Hematopoietic multipotent progenitor cell treated with erythropoietin and hydrocortisone succinate and interleukin-3 and kit ligand, for 4 days (in vitro differentiated cells): ENCODE measurements around the gene IMPG1.

Source experiments
- DNase-seq: peaks from one replicate; pipeline ENCODE4 v3.0.0-alpha.2; 2015

IMPG1 gene

GRCh38 chr6:75884822-75885221 lies 187.6 kb downstream of the IMPG1 start:
- no peak for DNase-seq

- DNase-seq = peak; percentile 18
Measured at GRCh38 chr6:75882734-75883133, 189.7 kb downstream of the IMPG1 start.

- no peak for DNase-seq
Measured at GRCh38 chr6:75880305-75880704, 192.2 kb downstream of the IMPG1 start.

- no peak for DNase-seq
Measured at GRCh38 chr6:75876152-75876551, 196.3 kb downstream of the IMPG1 start.

GRCh38 chr6:75874224-75874623 lies 198.2 kb downstream of the IMPG1 start:
- no peak for DNase-seq
